OCI-LY3 (cell line): ENCODE results near the gene LYRM1.

ENCODE experiments used
- H2AFZ ChIP-seq: fragments of 200-600, 300-600 bp; shearing (Covaris generic); 2 replicates; pipeline ENCODE4 v1.6.0; 2014; ENCODE audit warnings: antibody characterized with exemption, low read depth, low read length
- H3K27ac ChIP-seq: fragments of 200-600, 300-600 bp; sonication (generic); 2 replicates; pipeline ENCODE4 v1.5.1; 2014; ENCODE audit warnings: mild to moderate bottlenecking, low read length, moderate library complexity, mixed read lengths
- H3K27me3 ChIP-seq: fragments of 200-600, 300-600 bp; sonication (generic); 2 replicates; pipeline ENCODE4 v1.6.1; 2014; ENCODE audit warnings: low read depth, low read length, mixed read lengths
- H3K36me3 ChIP-seq: fragments of 200-600, 300-600 bp; sonication (generic); replicated peaks from 2 replicates; pipeline ENCODE3; 2014; ENCODE audit warnings: low read depth, low read length, mixed read lengths
- H3K4me1 ChIP-seq: fragments of 300-600, 200-600 bp; sonication (generic); 2 replicates; pipeline ENCODE4 v1.6.1; 2014; ENCODE audit warnings: low read length, mixed read lengths
- H3K4me2 ChIP-seq: fragments of 200-600, 300-600 bp; sonication (generic); 2 replicates; pipeline ENCODE4 v1.6.1; 2014; ENCODE audit warnings: low read length, mixed read lengths
- H3K4me3 ChIP-seq: fragments of 300-600, 200-600 bp; sonication (generic); 2 replicates; pipeline ENCODE4 v1.5.1; 2014; ENCODE audit warnings: antibody characterized with exemption, mild to moderate bottlenecking, low read length, moderate library complexity
- H3K79me2 ChIP-seq: fragments of 300-600, 200-600 bp; shearing (Covaris generic); 2 replicates; pipeline ENCODE4 v1.6.1; 2014; ENCODE audit warnings: mild to moderate bottlenecking, low read length, mixed read lengths
- H3K9ac ChIP-seq: fragments of 300-600, 200-600 bp; shearing (Covaris generic); 2 replicates; pipeline ENCODE4 v1.6.0; 2014; ENCODE audit warnings: mild to moderate bottlenecking, low read length, moderate library complexity
- H3K9me3 ChIP-seq: fragments of 200-600, 300-600 bp; shearing (Covaris generic); 2 replicates; pipeline ENCODE4 v1.6.1; 2014; ENCODE audit warnings: low read length, mixed read lengths; ENCODE audit not compliant: insufficient read depth
- H4K20me1 ChIP-seq: fragments of 200-600, 300-600 bp; sonication (generic); 2 replicates; pipeline ENCODE4 v1.6.1; 2016; ENCODE audit warnings: low read length, mixed read lengths; ENCODE audit not compliant: insufficient read depth
- CTCF ChIP-seq: fragments of 200-600, 300-600 bp; sonication (generic); IDR thresholded peaks from 2 replicates; pipeline ENCODE4 v1.5.1; 2014; ENCODE audit warnings: antibody characterized with exemption, low read length, low read depth
- EZH2phosphoT487 ChIP-seq: fragments of 200-600 bp; shearing (Covaris generic); IDR thresholded peaks from 2 replicates; pipeline ENCODE4 v1.6.1; 2018; ENCODE audit warnings: antibody characterized with exemption, mixed run types, low read depth

The LYRM1 gene

GRCh38 chr16:20930365-20930690 is 29.8 kb downstream of the LYRM1 start:
- Histone ChIP-seq H3K9ac (no peak overlapping the region), H4K20me1 (no peaks in the 10 kb centered on the region), H3K4me2 (no peak overlapping the region), H3K4me3 (no peak overlapping the region), H2AFZ (no peak overlapping the region), H3K27me3 (peaks cover 11% of the 10 kb centered on the region), H3K36me3 (no peaks in the 10 kb centered on the region), H3K79me2 (no peaks in the 10 kb centered on the region), H3K4me1 (no peaks in the 10 kb centered on the region), H3K27ac (no peak overlapping the region), H3K9me3 (no peaks in the 10 kb centered on the region)
- TF ChIP-seq CTCF (no peak), EZH2phosphoT487 (no peak)

- no peak for TF ChIP-seq EZH2phosphoT487
- TF ChIP-seq CTCF = no peak
- Histone ChIP-seq H3K9ac (no peak overlapping the region), H3K79me2 (no peaks in the 10 kb centered on the region), H4K20me1 (no peaks in the 10 kb centered on the region), H3K36me3 (no peaks in the 10 kb centered on the region), H2AFZ (no peak overlapping the region), H3K27ac (no peak overlapping the region), H3K4me3 (no peak overlapping the region), H3K4me1 (no peaks in the 10 kb centered on the region), H3K27me3 (peaks cover 16% of the 10 kb centered on the region), H3K9me3 (no peaks in the 10 kb centered on the region), H3K4me2 (no peak overlapping the region)
These were observed 30.6 kb downstream of the LYRM1 start for GRCh38 chr16:20931066-20931600.

GRCh38 chr16:20933589-20933988 is 33.0 kb downstream of the LYRM1 start:
- Histone ChIP-seq H3K4me2 (no peak overlapping the region), H3K36me3 (no peaks in the 10 kb centered on the region), H3K27me3 (peaks cover 20% of the 10 kb centered on the region), H3K9ac (no peak overlapping the region), H4K20me1 (no peaks in the 10 kb centered on the region), H3K9me3 (no peaks in the 10 kb centered on the region), H3K4me1 (peaks cover 7% of the 10 kb centered on the region), H3K4me3 (no peak overlapping the region), H3K27ac (no peak overlapping the region), H2AFZ (no peak overlapping the region), H3K79me2 (no peaks in the 10 kb centered on the region)
- no peak for TF ChIP-seq EZH2phosphoT487
- no peak for TF ChIP-seq CTCF

- H3K27ac ChIP-seq = no peak overlapping the region
- H3K36me3 ChIP-seq = no peaks in the 10 kb centered on the region
- no peaks in the 10 kb centered on the region for H3K9me3 ChIP-seq
These were observed 37.2 kb downstream of the LYRM1 start for GRCh38 chr16:20937736-20938135.

More at GRCh38 chr16:20937736-20938135, 37.2 kb downstream of the LYRM1 start:
- H3K27me3 ChIP-seq = peaks cover 20% of the 10 kb centered on the region
- no peak overlapping the region for H2AFZ ChIP-seq
- no peak overlapping the region for H3K4me3 ChIP-seq
- H3K4me1 ChIP-seq = peaks cover 18% of the 10 kb centered on the region
- no peak overlapping the region for H3K4me2 ChIP-seq
- H4K20me1 ChIP-seq = no peaks in the 10 kb centered on the region
- no peaks in the 10 kb centered on the region for H3K79me2 ChIP-seq
- no peak for TF ChIP-seq EZH2phosphoT487
- no peak for TF ChIP-seq CTCF
- no peak overlapping the region for H3K9ac ChIP-seq
